Thoracic aorta (tissue), 2 donors: ENCODE data around the gene ADIPOR2. TPM values are rescaled to one million over a fixed set of nuclear protein-coding genes. Genes with fewer than 3 reads are reported as not detected.

Experiments
- ATAC-seq: fragments of 150-250 bp; one replicate; pipeline ENCODE4 v1.8.0; 2017; ENCODE audit warnings: low read depth; ENCODE audit not compliant: insufficient number of reproducible peaks, low FRiP score
- DNase-seq: peaks from one replicate; pipeline ENCODE4 v3.0.0-alpha.2; 2020; ENCODE audit warnings: low spot score
- H3K27ac ChIP-seq, 2 donors: fragments of 200-600 bp; sonication (generic); 1 replicate in 1 of 2; 2 replicates in 1 of 2; pipeline ENCODE4 v1.5.1; 2016; ENCODE audit warnings: mild to moderate bottlenecking in 2 of 2, moderate library complexity in 2 of 2
- H3K27me3 ChIP-seq: fragments of 200-600 bp; sonication (generic); replicated peaks from 2 replicates; pipeline ENCODE4 v1.6.0; 2016; ENCODE audit warnings: mild to moderate bottlenecking; ENCODE audit not compliant: insufficient read depth
- H3K36me3 ChIP-seq: fragments of 200-600 bp; sonication (generic); one replicate; pipeline ENCODE4 v1.5.1; 2016
- H3K4me1 ChIP-seq, 2 donors: fragments of 200-600 bp; sonication (generic); 1 replicate in 1 of 2; 2 replicates in 1 of 2; pipeline versions ENCODE4 v1.5.1 to v1.6.0; 2016; ENCODE audit warnings: low read depth in 2 of 2, mild to moderate bottlenecking in 1 of 2; ENCODE audit not compliant: control insufficient read depth in 1 of 2
- H3K4me3 ChIP-seq: fragments of 200-600 bp; sonication (generic); 2 replicates; pipeline ENCODE4 v1.5.1; 2016; ENCODE audit warnings: mild to moderate bottlenecking
- H3K9me3 ChIP-seq: fragments of 200-600 bp; sonication (generic); 2 replicates; pipeline ENCODE4 v1.5.1; 2016
- CTCF ChIP-seq: fragments of 200-600 bp; sonication (generic); IDR thresholded peaks from one replicate; pipeline ENCODE4 v1.5.1; 2019; ENCODE audit warnings: antibody characterized with exemption
- total RNA-seq, 2 donors: library from RNA; depleted of rRNA; stranded (reverse); fragments of >200 nt; gene quantifications; one replicate each; pipeline versions ENCODE4 v1.1.0 to v1.2.3, GENCODE V29; 2016

The ADIPOR2 gene
- total RNA-seq, 2 donors from 2014 or later, result 24.2 to 43.0 TPM

DNA sequence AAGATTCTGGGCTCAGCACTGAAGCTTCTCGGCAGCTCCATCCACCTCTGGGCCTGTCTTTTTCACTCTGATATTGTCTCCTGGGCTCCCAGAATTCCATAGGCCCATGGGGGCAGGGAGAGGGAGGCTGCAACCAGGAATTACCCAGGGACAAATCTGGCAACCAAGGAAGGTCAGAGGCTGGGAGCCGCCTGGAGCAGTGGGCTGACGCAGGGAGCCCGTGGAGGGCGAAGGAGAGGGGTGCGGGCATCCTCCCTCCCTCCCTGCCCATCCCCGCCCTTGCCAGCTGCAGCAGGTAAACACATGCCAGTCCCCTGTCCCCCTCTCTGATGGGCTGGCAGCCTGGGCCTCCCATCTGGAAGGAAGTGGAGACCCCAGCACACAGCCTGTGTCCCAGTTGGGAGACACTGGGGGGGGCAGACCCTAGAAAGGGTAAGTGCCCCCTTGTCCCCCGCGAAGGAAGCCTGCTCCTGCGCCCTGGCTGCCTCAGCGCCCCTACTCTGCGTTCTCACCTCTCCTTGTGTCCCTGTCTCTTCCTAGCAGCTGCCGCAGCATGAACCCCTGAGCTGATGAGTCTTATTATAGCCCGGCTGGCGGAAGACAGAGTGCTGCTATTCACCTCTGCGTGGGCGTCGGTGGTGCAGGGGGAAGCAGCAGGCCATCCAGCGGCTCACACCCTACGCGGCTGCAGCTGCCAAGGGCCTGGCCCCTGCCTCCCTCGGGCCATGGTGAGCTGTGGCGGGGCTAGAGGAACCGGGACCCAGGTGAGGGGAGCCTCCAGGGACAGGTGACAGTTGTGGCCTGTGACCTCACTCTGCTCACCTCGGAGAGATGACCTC lies 136.2 kb downstream of the ADIPOR2 start:
- DNase-seq, result no peak
- no peaks in the 10 kb centered on the region for H3K27me3 ChIP-seq
- no peaks in the 10 kb centered on the region for H3K9me3 ChIP-seq
- no peak overlapping the region for H3K4me3 ChIP-seq
- no peaks in the 10 kb centered on the region for H3K36me3 ChIP-seq
- H3K4me1 ChIP-seq, result no peaks in the 10 kb centered on the region
- TF ChIP-seq CTCF, result no peak
- H3K27ac ChIP-seq, result no peak overlapping the region
- no peak for ATAC-seq

DNA sequence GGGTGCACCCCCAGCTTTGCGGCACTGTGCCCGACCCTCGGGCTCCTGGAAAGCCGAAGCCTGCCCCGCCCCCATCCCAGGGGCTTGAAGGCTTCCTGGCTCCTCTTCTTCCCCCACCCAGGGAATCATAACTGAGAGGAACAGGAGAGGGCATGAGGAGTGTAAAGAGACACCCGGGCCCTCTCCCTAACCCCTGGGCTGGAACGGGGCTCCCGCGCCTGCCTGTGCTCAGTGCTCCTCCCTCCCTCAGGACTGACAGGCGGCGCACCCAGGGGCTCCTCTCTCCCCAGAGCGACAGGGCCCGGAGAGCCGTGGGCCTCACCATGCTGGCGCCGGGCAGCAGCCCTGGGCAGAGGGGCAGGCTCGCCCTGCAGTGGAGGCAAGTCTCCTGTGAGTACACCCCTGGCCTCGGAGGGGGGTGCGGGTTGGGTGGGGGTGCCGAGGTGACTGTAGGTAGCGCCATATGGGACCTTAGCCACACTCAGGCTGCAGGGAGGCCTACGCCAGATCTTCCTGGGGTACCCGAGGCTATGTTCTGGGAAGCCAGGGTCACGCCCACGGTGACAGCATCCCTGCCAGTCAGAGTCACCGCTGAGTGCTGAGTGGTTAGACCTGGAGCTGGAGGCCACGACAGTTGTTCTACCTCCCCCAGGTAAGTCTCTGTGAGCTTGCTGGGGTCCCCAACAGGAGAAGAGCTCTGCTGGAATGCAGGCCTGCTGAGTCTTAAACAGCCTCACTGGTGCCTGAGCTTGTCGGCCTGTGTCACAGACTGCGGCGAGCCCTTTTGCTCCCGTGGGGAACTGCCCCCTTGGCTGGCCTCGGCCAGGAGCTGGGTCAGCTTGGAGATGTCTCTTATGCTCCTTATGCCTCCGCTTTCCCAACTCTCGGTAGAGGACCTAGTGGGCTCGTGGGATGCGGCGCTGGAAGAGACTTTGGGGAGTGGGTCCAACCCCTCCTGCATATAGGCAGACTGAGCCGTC lies 137.2 kb downstream of the ADIPOR2 start:
- DNase-seq (no peak), ATAC-seq (no peak)
- H3K27me3 ChIP-seq, result no peaks in the 10 kb centered on the region
- no peaks in the 10 kb centered on the region for H3K4me1 ChIP-seq
- TF ChIP-seq CTCF, result no peak
- no peak overlapping the region for H3K4me3 ChIP-seq
- H3K36me3 ChIP-seq, result no peaks in the 10 kb centered on the region
- no peaks in the 10 kb centered on the region for H3K9me3 ChIP-seq
- H3K27ac ChIP-seq, result no peak overlapping the region

- Histone ChIP-seq H3K36me3 (no peaks in the 10 kb centered on the region), H3K27me3 (no peaks in the 10 kb centered on the region), H3K9me3 (no peaks in the 10 kb centered on the region), H3K4me1 (no peaks in the 10 kb centered on the region), H3K4me3 (no peak overlapping the region), H3K27ac (no peak overlapping the region)
- ATAC-seq, result no peak
- no peak for DNase-seq
- TF ChIP-seq CTCF, result no peak
These were observed 138.0 kb downstream of the ADIPOR2 start for GRCh38 chr12:1828856-1829255.

DNA sequence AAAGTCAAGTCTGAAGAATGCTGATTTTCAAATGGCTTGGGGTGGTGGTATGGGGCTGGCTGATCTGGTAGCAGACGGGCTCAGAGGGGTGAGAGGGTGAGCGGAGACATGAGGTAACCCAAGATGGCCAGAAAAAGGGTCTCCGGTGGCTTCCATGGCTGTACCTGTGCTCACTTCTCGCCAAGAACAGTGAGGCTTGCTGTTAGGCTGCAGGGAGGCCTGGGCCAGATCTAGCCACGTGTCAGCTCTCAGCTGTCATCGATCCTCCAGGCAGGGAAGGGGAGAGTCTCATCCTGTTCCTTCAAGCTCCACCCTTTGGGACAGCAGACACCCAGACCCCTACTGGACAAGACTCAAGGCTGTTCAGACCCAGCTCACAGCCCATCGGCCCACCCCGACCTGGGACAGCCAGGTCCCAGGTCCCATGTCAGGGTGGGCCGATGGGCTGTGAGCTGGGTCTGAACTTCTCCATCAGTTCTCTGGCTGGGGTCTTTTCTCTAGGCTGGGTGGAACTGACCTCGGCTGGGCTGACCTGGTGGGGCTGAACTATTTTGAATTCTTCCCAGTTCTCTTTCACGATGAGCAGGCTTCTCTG lies 138.5 kb downstream of the ADIPOR2 start:
- Histone ChIP-seq H3K9me3 (no peaks in the 10 kb centered on the region), H3K27ac (no peak overlapping the region), H3K4me3 (no peak overlapping the region), H3K27me3 (no peaks in the 10 kb centered on the region), H3K36me3 (no peaks in the 10 kb centered on the region), H3K4me1 (no peaks in the 10 kb centered on the region)
- DNase-seq, result no peak
- no peak for TF ChIP-seq CTCF
- ATAC-seq, result no peak

- no peaks in the 10 kb centered on the region for H3K27me3 ChIP-seq
- ATAC-seq (no peak), DNase-seq (no peak)
- no peaks in the 10 kb centered on the region for H3K4me1 ChIP-seq
- no peak overlapping the region for H3K4me3 ChIP-seq
- H3K9me3 ChIP-seq, result no peaks in the 10 kb centered on the region
- H3K36me3 ChIP-seq, result no peaks in the 10 kb centered on the region
- H3K27ac ChIP-seq, result no peak overlapping the region
- TF ChIP-seq CTCF, result no peak
These were observed 139.6 kb downstream of the ADIPOR2 start for GRCh38 chr12:1830401-1830845.
